VCaP (cell line): Measurements from ENCODE around the gene SHROOM3.
A peak's percentile ranks its signal among the peaks of the same experiment; 100 is the strongest.

Experiments used
- H3K27ac ChIP-seq: fragments of 450-650 bp; 2 replicates; pipeline ENCODE4 v1.5.1; 2017
- TF ChIP-seq, protein P1 (sequence below): fragments of 450-650 bp; conservative IDR thresholded peaks from 2 replicates; pipeline ENCODE4 v1.5.1; 2017; ENCODE audit warnings: mild to moderate bottlenecking, moderate library complexity

The SHROOM3 gene

DNA sequence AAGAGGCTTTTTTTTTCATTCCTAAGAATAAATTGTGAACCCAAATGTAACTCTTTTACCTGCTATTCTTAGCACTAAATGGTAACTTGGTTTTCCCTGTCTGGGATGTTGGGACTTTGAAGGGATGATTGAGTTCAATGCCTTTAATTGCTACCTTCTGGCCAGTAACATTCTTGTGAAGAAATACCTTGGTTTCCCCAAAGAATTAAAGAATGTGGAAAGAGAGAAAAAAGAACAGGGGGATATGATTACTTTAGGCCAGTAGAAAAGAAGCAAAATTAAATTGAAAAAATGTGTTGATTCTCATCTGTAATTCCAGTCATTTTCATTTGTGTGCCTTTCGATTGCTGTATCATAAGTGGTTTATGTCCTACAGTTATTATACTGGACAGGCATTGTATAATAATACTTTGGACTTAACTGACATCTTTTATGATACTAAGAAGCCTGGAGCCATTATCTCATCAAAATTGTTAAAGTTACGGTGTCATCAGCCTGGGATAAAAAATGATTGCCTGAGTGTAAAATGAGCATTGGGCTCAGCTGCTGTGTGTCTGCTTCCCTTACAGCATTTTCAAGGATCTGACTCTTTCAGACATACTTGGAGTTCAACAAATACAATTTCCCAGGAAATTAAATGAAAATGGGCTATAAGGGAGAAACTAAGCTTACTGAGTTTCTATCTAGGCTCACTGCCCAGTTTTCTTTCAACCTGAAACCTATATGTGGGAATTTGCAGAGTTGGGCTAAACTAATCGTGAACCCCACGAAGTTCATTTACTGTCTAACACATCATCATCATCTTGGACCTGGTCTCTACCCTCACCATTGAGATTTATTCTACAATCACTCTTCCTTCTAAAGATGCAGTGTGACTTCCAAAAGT, 146.3 kb downstream of the SHROOM3 start:
- no peak overlapping the region for H3K27ac ChIP-seq
- TF ChIP-seq, protein P1, sequence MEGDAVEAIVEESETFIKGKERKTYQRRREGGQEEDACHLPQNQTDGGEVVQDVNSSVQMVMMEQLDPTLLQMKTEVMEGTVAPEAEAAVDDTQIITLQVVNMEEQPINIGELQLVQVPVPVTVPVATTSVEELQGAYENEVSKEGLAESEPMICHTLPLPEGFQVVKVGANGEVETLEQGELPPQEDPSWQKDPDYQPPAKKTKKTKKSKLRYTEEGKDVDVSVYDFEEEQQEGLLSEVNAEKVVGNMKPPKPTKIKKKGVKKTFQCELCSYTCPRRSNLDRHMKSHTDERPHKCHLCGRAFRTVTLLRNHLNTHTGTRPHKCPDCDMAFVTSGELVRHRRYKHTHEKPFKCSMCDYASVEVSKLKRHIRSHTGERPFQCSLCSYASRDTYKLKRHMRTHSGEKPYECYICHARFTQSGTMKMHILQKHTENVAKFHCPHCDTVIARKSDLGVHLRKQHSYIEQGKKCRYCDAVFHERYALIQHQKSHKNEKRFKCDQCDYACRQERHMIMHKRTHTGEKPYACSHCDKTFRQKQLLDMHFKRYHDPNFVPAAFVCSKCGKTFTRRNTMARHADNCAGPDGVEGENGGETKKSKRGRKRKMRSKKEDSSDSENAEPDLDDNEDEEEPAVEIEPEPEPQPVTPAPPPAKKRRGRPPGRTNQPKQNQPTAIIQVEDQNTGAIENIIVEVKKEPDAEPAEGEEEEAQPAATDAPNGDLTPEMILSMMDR = no peak

DNA sequence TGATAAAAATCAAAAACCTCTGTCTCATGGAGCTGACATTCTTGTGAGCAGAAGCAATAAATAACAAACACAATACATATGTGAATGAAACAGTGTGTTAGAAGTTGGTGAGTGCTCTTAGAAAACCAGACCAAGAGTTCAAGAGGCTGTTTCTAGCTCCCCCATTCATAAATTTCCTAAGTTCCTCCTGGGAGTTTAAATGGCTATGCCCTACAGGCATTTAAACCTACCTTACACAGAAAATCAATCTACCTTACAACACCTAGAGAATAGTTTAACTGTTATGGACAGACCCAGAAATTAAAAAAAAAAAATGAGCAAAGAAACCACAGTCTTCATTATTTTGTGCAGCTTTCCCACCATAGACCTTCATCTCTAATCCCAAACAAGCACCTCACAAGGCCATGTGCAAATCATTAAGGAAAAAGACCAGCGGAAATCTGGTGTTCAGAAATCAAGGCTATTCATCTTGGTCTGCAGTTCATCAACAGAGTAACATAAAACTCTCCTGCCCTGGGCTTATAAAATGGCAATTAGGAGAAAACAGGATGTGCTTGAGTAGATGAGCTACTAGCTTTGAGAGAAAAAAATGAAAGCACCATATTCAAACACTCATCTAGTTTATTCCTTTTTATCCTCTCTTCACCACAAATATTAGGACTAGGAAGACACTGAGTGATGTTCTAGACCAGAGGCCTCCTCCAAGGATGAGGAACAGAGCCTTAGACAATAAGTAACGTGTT, 147.2 kb downstream of the SHROOM3 start:
- no peak overlapping the region for H3K27ac ChIP-seq
- TF ChIP-seq, protein P1 = no peak

DNA sequence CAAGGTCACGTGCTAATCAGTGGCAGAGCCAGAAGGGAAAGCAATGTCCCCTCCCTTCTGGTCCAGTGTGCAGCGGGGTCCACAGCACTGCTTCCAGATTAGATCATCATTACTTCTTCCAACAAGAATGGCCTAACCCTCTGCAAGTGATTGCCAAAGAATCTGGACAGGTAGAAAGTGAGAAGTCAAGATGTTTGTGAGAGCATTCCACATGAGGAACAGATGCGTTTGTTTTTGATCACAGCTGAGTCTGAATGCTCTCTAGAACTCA, 147.7 kb downstream of the SHROOM3 start:
- TF ChIP-seq, protein P1 = no peak
- H3K27ac ChIP-seq = no peak overlapping the region

DNA sequence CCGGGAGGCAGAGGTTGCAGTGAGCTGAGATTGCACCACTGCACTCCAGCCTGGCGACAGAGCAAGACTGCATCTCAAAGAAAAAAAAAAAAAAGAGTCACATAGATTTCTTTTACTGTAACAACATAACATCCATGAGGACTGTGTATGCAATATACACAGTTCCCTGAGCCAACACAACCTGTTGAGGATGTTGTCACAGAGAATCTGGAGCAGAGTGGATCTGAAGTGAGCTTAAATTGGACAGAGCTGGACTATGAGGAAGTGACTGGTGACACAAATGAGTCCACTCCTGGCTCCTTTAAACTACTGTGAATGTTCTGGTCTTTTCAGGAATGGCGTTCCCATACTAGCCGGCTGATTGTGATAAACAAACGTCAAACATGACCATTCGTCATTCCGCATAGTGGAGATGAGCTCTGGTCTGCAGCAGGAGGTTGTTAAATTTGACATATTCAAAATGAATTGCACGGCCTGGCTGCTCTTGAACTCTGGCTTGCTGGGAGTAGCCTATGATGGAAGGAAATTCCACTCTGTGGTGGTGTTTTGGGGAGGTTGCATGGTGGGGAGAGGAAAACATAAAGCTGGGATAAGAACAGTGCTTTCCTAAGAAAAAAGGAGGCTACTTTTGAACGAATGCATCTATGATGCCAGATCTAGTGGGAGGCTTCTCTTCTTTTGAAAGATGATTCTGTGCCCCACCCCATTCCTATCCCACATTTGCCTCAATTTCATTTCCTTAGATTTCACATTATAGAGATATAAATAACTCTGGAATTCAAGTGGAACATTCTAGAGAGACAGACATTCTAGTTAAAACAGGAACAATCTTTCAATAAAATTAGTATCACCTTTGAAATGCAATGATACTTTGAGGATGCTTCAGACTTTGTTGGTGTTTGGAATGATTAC, 149.5 kb downstream of the SHROOM3 start:
- TF ChIP-seq, protein P1 = no peak
- peak overlapping the region; percentile 92 for H3K27ac ChIP-seq

DNA sequence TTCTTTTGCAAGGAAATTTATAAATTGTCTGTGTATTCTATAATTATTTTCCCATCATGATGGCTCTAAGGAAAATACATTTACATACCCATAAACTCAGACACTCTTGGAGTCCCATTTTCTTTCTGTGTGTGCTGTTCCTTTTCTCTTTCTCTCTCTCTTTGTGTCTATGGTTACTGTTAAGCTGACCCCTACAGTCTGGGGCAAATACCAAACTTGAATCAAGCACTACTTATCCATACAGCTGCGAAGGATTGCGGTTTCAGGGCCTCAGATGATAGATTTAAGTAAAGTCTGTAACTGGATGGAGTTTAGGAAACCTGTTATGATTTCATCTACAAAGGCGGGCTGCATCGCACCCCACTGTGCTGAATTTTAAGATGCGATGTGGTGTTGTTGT, 150.2 kb downstream of the SHROOM3 start:
- TF ChIP-seq, protein P1 = no peak
- peak overlapping the region; percentile 92 for H3K27ac ChIP-seq

DNA sequence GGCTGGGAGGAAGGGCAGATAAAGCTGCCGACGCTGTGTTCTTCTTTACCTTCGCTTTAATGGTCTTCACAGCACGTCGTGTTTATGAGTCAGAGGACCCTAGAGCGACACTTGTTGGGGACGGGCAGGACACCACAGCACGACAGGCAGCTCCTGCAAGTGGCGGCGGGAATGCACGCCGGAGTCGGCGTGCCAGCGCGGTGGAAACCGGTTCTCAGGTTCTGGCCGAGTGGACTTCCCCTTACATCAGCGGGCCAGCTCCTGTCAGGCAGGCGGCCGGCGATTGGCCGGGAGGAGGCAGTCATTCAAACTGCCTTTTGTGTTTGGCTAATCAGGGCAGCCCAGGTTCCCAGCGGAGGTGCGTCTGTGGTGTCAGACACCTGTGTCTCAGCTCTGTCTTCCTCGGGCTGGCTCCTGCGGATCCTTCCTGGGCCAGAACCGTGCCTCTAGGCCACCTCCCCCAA, 150.9 kb downstream of the SHROOM3 start:
- peak overlapping the region; percentile 92 for H3K27ac ChIP-seq

More for the DNA sequence above, 150.9 kb downstream of the SHROOM3 start:
- TF ChIP-seq, protein P1 = peak; percentile 55
